Right renal pelvis (tissue), 4 donors: ENCODE data around the gene GATB. TPM values are rescaled to one million over a fixed set of nuclear protein-coding genes. Genes with fewer than 3 reads are reported as not detected.
A peak's percentile ranks its signal among the peaks of the same experiment; 100 is the strongest.

Experiments
- DNase-seq, 4 donors: peaks; one replicate each; pipeline ENCODE4 v3.0.0-alpha.2; 2013; ENCODE audit warnings: low read depth in 4 of 4, low spot score in 3 of 4, missing footprints in 1 of 4
- polyA plus RNA-seq, 4 donors: library from polyadenylated mRNA; unstranded; fragments of 120-200 nt; gene quantifications; one replicate each; pipeline ENCODE4 v1.2.1, GENCODE V29; 2013; ENCODE audit not compliant: insufficient read length in 4 of 4

Gene GATB
- polyA plus RNA-seq, 4 donors = 31.0 to 35.1 (median 31.4) TPM

DNA sequence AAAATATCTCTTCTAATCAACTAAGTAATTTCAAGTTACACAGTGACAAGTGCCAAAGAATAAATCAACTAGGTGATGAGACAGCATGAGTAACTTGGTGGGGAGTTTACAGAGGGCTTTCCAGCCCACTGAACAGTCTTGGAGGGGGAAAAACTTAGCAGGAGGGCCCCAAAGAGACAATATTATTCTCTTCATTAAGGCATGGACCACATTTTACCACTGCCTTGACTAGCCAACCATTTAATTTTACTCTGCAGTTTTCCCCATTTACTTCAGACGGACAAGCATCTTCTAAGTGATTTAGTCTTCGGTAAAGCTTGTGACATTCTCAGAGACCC, 25.3 kb upstream of the GATB start:
- no peak for DNase-seq

DNA sequence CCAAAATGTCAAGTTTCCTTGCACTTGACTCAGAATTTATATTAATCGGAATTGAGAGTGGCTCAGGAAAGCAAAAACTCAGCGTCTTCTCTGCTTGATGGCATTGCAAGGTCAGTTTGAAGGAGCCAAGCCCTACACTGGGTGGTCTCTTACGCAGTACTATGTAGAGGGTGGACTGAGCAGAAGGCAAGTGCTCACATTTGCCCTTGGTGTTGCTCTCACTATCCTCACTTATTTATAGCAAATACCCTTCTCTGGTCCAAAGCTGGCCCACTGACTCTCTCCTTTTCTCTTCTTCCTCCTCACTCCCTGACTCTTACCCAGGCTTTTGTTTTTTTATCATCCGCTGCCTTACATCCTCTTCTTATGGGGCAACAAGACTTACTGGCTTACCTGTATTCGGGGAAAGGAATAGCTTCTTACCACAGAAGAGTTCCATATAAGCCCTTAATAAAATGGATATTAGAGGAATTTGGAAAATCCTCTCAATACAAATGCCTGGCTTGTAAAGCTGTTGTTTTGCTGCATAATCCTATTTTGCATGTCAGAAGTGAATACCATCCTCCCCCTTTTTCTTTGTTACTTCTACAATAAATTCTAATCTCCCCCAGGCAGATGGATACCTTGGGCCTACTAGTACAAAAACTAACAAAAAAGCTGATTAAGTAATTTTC, 24.8 kb upstream of the GATB start:
- no peak for DNase-seq

DNA sequence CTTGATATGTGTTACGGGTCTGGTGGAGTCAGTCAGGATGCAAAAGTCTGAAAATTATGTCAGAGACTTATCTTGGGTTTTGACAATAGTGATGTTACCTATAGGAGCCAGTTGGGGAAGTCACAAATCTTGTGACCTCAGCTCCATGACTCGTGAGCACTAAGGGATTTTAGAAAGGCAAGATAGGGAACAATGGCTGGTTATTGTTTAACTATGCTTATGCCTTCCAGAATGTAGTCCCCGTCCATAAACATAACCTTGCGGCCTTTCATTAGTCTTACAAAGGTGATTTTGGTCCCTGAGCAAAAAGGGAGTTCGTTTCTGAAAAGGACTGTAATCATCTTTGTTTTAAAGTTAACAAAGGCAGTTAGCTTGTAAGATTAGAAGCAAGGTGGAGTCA, 23.9 kb upstream of the GATB start:
- no peak for DNase-seq

DNA sequence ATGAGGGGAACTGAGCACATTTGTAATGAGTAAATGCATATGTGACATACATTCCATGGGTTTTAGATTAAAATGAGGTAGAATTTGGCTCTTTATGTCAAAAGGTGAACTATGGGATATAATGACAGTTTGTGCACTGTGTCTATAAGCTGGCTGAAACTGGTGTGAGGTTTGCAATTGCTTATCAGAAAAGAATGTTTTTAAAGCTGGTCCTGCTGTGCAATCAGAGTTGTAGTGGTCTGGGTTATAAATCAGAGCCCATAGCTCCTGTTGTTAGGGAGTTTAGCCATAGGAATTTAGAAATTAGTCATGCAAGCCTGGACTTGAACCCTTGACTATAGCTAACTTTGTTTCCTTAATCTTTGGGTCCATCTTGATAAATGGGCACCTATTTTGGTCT, 23.1 kb upstream of the GATB start:
- DNase-seq = no peak

DNA sequence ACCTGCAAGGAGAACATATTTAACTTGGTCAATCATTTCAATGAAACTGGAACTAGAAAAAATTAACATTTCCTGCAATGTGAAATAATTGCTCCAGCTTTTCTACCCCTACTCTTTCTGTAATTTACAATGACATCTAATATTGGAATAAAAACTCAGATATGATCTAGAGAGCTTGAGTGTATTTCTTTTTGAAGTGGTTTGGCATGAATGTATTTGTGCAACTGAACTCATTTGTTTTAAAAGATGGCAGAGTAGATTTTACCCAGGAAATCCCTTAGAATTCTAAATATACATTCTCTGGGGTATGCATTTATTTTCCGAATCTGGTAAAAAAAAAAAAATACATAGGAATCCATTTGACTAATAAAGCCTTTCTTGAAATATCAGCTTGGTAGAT, 21.5 kb upstream of the GATB start:
- no peak for DNase-seq

DNA sequence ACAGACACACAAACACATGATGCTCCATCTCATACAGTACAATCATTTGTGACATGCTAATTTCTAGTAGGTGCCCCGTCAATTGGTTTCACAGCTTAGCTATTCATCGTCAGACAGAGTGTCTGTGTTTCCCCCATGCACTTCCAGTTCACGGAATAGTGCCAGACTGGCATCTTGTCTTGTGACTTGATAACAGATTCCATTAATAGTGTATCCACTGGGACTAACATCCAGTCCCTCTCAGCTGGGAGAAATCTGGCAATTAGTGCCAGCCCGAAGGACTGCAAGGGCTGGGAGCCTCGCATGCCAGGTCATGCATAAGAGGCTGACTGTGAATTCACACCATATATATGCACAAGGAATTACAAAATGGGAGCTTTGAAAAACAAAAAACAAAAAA, 20.2 kb upstream of the GATB start:
- DNase-seq = no peak

DNA sequence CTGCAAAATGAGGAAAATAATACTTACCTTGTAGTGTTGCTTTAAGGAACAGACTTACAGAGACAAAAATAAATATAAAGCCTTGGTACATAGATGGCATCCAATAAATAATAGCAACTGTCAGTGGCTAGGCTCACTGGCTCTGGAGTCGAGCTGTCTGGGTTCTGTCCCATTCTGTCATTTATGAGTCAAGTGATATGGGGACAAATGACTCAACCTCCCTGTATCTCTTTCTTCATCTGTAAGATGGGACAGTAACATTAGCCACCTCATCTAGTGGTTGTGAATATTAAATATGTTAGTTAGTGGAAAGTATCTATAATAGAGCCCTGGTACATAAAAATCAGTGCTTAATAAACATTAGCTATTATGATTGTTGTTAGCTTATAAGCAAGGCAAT, 16.7 kb upstream of the GATB start:
- DNase-seq = no peak

DNA sequence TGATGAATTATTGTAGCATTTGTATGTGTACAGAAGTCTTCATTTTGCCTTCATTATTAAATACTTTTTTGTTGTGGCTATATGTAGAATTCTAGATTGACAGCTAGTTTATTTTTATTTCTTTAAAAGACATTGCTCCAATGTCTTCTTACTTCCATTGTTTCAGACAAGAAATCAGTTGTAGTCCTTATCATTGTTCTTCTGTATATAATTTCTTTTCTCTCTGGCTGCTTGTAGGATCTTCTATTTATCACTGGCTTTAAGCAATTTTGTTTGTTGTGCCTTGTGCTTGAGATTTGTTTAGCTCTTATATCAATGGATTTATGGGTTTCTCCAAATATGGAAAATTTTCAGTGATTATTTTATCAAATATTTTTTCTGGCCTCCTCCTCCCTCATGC, 13.5 kb upstream of the GATB start:
- no peak for DNase-seq

DNA sequence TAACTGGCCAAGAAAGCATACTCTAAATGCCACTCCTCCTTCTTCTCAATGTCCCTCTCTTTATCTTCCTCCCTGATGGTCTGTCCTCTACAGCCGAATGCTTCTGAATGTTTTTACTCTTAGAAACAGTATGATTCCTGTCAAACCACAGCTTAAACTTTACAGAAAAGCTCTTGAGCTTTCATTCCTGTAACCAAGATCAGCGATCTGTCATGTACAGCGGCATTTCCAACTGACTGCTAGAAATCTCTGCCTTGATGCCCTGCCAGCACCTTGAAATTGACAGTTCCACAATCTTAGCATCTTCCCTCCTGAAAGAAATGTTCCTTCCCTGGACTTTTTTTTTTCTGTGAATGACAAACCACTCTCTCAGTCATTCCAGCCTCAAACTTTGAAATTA, 11.5 kb upstream of the GATB start:
- no peak for DNase-seq

DNA sequence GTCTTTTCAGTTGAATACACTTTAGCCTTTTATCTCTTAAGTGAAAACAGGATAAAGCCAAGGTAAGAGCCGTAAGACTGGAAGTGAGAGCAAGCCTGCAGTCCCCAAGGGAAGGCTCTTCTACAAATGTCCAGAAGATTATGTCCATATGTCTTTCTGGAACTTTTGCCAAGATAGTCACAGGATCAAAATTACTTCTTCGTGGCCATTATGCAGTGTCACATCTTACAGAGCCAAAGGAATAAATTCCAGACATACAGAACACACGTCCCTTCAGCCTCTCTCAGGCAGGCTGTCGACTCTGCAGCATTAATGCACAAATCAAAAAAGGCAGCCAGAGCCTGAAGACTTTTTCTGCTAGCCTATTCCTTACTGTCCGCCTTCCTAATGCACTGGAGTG, 10.9 kb upstream of the GATB start:
- peak in 1 of 4 donors; percentile 38 for DNase-seq

DNA sequence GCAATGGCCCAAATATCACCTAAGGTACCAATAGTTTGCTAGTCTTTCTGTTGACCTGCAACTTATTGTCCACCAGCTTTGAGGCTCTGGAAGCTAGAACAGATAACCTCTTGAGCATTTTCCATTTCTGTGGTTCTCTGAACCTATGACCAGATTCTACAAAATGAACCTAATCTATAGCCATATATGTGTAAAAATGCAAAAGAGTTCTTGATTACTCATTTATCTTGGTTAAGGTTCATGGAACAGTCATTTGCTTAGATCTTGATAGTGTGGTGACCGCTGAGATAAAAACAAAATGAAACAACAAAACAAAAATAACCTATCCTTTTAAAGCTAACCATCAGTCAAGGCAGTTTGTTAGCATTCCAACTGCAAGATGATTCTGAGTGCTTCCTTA, 9.3 kb upstream of the GATB start:
- DNase-seq = no peak

DNA sequence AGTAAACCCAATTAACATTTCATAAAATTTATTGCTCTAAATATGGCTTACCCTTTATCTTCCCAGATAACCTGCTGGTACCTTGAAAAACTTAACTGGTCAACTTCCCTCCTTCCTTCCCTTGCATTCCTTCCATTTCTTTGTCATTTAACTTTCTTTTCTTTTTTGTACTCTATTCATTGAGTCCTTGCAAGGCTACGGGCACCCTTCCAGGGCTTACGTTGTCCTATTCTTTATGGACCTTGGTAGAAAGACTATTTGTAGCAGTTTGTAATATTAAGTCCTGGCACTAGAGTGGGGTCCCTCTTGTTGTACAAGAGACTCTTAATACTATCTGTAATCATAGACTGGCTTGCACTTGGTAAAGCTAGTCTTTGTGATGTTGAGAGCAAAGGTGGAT, 8.0 kb upstream of the GATB start:
- DNase-seq = no peak

DNA sequence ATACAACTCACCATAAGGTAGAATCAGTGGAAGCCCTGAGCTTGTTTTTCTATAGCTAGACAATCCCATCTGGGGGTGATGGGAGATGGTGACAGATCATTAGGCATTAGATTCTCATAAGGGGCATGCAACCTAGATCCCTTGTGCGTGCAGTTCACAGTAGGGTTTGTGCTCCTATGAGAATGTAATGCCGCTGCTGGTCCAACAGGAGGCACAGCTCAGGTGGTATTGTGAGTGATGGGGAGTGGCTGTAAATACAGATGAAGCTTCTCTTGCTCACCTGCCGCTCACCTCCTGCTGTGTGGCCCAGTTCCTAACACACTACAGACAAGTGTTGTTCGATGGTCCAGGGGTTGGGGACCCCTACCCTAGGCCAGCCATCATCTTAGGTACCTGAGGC, 5.9 kb upstream of the GATB start:
- no peak for DNase-seq

DNA sequence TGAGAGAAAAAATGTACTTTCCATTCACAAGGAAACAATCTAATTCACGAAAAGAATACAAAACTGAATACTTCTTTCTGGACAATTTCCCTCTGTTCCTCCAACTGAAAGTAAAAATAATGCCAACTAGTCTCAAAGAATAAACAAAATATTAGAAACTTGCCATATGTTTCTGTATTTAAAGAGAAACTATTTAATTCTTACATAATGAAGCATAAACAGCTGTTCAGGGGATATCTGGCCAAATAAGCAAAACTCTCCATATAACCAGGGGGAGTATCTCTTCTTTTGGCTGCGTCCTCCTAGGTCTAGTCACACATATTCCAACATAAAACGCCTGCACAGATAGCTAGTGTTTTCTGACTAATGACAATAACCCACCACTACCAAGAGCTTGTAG, 805 bp downstream of the GATB start:
- DNase-seq = no peak

DNA sequence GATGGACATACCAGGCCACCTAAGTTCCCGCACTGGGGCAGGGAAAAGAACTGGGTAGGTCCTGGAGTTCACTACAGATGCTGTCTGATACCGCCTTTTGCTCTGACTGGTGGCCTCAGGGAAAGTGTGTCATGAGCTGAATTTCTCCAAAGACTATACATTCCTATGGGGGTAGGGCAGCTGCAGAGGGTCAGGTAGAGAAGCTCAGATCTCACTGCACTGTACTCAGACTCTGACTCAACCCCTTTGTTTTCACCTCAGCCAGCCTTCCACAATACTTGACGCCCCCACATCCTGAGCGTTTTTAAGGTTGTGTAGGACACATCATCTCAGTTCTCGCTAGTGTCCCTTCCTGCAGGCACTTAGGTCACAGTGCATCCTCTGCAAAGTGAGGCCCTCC, 7.8 kb downstream of the GATB start:
- DNase-seq = no peak

DNA sequence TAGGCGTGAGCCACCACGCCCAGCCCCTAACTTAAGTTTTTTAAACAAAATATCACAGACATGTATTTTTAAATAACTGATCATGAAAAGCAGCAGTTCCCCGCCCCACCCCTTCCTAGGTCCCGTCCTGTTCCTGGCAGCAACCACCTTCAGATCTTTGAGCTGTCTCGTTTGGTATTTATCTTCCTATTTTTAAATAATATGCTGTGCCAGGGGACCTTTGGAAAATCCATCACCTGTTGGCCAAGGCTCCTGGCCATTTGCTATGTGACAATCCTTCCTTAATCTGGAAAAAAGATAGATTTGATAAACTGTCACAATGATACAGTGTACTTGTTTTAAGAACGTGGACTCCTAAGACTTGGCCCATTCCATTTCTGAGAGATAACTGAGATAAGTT, 10.7 kb downstream of the GATB start:
- no peak for DNase-seq

DNA sequence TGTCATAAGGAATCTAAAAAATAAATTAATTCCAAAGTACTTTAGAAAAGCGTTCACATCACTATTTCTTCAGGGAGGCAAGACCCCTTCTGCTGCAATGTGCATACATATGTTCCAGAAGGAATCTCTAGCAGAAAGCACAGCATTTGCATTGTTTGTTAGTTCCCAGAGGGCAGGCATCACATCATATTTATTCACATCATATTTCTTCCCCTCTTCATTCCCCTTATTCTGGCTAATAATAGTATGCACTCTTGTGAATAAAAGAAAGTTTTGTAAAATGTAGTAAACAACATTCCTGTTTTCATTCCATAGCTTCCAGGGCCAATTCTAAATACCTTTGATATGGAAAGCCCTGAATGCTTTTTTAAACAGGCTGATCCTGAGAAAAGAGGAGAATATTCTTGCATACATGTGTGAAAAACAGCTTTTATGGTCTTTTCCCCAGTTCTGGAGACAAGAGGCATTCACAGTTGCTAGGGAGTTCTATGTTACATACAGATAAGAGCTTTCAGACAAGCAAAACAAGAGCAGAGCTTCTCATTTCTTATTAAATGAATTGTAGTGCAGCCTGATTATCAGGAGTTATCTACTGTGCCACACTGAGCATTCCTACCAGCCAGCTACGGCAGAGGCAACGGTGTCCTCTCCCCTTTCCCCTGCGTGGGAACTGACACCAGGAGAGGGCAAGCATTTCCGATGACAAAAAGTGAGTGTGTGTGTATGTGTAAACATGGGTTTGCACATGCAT, 15.2 kb downstream of the GATB start:
- DNase-seq = no peak

DNA sequence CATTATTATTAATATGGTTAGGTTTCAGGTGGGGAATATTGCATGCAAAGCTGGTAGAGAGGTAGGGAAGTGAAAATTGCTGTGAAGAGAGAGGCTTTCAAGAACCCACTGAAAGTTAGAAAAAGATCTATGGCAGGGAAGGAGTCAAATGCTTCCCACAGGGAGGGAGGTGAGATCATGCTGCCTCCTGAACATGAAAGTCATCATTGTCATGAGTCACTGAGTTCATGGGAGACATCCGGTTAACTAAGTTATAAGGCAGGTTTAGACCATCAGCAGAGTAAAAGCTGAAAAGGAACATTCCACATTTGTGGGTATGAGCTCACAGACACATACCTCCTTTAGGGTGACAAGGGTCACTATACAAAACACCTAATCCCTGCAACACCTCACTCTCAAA, 16.2 kb downstream of the GATB start:
- no peak for DNase-seq

DNA sequence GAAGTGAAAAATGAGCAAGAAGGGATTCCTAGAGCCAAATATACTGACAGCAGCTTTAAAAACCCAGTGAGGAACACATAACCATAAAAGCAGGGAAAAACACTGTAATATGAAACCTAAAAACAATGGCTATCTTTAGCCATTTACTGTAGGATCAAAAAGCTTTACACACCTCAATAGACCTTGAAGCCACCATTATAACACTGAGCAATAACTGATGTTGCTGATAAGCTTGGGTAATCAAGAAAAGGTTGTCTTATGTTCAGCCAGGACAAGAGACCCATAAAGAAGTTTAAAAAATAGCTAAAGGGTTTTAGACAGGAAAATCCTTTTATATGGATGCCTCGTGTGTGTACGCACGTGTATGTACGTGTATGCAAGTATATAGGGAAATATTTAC, 16.9 kb downstream of the GATB start:
- no peak for DNase-seq

DNA sequence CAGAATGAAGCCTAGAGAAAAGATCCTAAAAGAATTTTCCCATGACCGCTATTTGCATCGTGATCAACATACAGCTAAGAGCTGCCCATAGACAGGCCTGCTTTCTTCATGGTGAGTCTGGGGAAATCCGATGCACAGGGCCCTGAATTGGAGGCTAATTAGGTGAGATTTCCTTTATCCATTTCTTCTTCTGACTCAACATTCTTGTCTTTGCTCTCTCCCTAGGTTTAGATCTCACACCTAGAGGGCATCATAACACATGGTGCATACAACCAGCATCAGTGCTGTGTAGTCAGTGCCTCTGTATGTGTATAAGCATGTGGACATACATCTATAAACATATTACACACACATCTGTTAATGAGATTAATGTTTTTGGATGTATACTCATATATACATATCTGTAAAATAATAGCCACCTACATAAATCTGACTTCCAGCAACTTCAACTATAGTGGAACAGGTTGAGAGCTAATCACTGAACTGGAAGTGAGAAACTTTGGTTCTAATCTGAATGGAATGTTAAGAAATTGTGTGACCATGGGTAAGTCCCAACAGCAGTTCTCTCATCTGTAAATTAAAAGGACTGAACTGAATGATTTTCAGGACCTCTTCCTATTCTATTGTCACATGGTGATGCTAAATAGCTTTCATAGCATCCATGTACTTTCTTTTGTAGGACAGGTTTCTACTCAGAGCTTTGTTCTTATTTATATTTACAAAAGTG, 17.5 kb downstream of the GATB start:
- no peak for DNase-seq

DNA sequence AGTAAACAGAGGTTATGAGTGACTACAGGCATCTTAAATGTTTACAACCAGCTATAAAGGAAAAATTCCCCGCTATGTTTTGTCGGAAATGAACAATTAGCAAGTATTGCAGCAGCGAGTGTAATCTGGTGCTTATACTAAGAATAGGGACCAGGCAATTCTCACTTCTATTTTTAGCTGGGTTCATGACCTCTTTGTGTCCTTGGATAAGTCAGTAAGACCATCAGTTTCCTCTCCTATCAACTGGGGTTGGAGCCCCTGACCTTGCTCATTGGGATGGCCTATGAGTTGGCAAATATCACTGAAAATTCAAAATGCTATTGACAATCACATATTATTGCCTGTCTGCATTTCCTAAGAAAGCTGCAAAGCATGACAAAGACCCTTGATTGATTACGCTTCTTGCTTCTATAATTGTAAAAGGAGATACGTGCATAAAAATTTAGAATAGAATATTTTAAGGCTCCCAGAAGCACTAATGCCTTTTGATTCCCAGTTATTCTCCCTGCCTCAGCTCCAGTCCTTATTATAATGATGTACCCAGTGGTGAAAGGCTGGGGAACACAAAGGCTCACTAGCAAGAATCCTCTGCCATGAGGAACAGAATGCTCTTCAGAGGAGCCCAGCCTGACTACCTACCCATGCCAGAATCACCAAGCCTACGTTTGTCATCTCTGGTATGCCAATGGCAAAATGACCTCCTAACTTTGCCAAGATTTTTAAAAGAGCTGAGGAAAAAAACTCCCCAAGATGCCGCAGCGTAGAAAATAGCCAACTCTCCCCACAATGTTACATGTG, 21.9 kb downstream of the GATB start:
- DNase-seq = no peak
